K562 (cell line): ENCODE data around the gene NRG2. TPM values are rescaled to one million over a fixed set of nuclear protein-coding genes. Genes with fewer than 3 reads are reported as not detected.
A peak's percentile ranks its signal among the peaks of the same experiment; 100 is the strongest.

ENCODE experiments used
- ATAC-seq: fragments of 200-7000 bp; cut with Tn5 transposase; 3 replicates; pipeline ENCODE4 v1.9.1; 2020; ENCODE audit warnings: moderate library complexity
- BruUV-seq: library from RNA; stranded (reverse); fragments of 400-500 nt; replicated peaks from 2 replicates; lab custom pipeline; 2021; lab: Mats Ljungman, UMichigan
- CTCF ChIA-PET: fragments of 300-600 bp; formaldehyde crosslinking; extraction: SDS; loops from one replicate; lab custom pipeline; 2021; ENCODE audit warnings: low intra/inter-chr PET ratio; lab: Yijun Ruan, JAX
- POLR2A ChIA-PET: fragments of 300-600, 350-650 bp; sonication (Branson Sonifier 250); formaldehyde crosslinking; extraction: SDS; loops from one replicate; lab custom pipeline; 2021; ENCODE audit warnings: antibody characterized with exemption, inconsistent platforms; lab: Yijun Ruan, JAX
- DNase-seq, 4 experiments: peaks; one replicate each; pipeline versions ENCODE4 v3.0.0 to v3.0.0-alpha.2; 2011 to 2018; ENCODE audit warnings: low spot score in 3 of 4, mixed read lengths in 3 of 4; ENCODE audit errors: extremely low read depth in 1 of 4
- FAIRE-seq: peaks from 2 replicates; lab custom pipeline; 2011; peaks lifted over from hg19 to GRCh38; lab: Jason Lieb, UNC
- H2AFZ ChIP-seq: 2 replicates; pipeline ENCODE4 v1.6.0; 2011; ENCODE audit warnings: low read depth, low read length, control low read depth, inconsistent platforms
- H3K27ac ChIP-seq: fragments of 200-600 bp; 3 replicates; pipeline ENCODE4 v1.8.0; 2011; ENCODE audit warnings: low read depth, mild to moderate bottlenecking, control low read depth, inconsistent platforms, low read length, moderate library complexity, mixed read lengths; ENCODE audit errors: extremely low read depth
- H3K27me3 ChIP-seq, 2 experiments: fragments of 300-600 bp in 1 of 2; 2 replicates in 1 of 2; 3 replicates in 1 of 2; pipeline versions ENCODE4 v1.6.0 to v1.8.0; 2011; ENCODE audit warnings: inconsistent platforms in 2 of 2, low read length in 2 of 2, mild to moderate bottlenecking in 1 of 2, mixed read lengths in 1 of 2, moderate library complexity in 1 of 2; ENCODE audit not compliant: control insufficient read depth in 2 of 2, insufficient read depth in 2 of 2
- H3K36me3 ChIP-seq: fragments of 300-600 bp; 3 replicates; pipeline ENCODE4 v1.8.0; 2011; ENCODE audit warnings: mild to moderate bottlenecking, low read length, inconsistent platforms; ENCODE audit not compliant: control insufficient read depth, insufficient read depth
- H3K4me1 ChIP-seq, 2 experiments: fragments of 200-600 bp in 1 of 2; replicated peaks in 1 of 2; 2 replicates in 1 of 2; 3 replicates in 1 of 2; pipeline versions ENCODE4 v1.5.1 to v1.8.0; 2011; ENCODE audit warnings: inconsistent platforms in 2 of 2, low read length in 2 of 2, mild to moderate bottlenecking in 1 of 2, mixed read lengths in 1 of 2, moderate library complexity in 1 of 2; ENCODE audit not compliant: control insufficient read depth in 2 of 2, insufficient read depth in 2 of 2
- H3K4me2 ChIP-seq: 2 replicates; pipeline ENCODE4 v1.6.1; 2011; ENCODE audit warnings: low read length, control low read depth, inconsistent platforms, mixed read lengths; ENCODE audit not compliant: insufficient read depth
- H3K4me3 ChIP-seq: fragments of 200-600 bp; sonication (generic), shearing (Covaris generic); 2 replicates; pipeline ENCODE4 v1.5.1; 2016; ENCODE audit warnings: control low read depth, inconsistent platforms
- H3K79me2 ChIP-seq: fragments of 200-600 bp; 3 replicates; pipeline ENCODE4 v1.8.0; 2011; ENCODE audit warnings: low read length, inconsistent platforms; ENCODE audit not compliant: control insufficient read depth, insufficient read depth
- H3K9ac ChIP-seq, 2 experiments: 2 replicates each; pipeline versions ENCODE4 v1.6.0 to v1.6.1; 2011; ENCODE audit warnings: low read depth in 2 of 2, low read length in 2 of 2, control low read depth in 1 of 2, inconsistent platforms in 1 of 2, mild to moderate bottlenecking in 1 of 2, mixed read lengths in 1 of 2; ENCODE audit not compliant: insufficient read depth in 1 of 2
- H3K9me1 ChIP-seq: one replicate; pipeline ENCODE4 v1.6.0; 2011; ENCODE audit warnings: inconsistent platforms, mild to moderate bottlenecking, low read length, moderate library complexity; ENCODE audit not compliant: control insufficient read depth, insufficient read depth
- H3K9me3 ChIP-seq: replicated peaks from 2 replicates; pipeline ENCODE4 v1.5.1; 2011; ENCODE audit warnings: low read depth, low read length, inconsistent platforms; ENCODE audit not compliant: control insufficient read depth, insufficient read depth
- H4K20me1 ChIP-seq: replicated peaks from 2 replicates; pipeline ENCODE4 v1.6.1; 2011; ENCODE audit warnings: low read length, inconsistent platforms, mixed read lengths; ENCODE audit not compliant: control insufficient read depth, insufficient read depth
- ARNT ChIP-seq, 2 experiments: fragments of 450-650 bp; IDR thresholded peaks; 2 replicates each; pipeline ENCODE4 v1.6.1; 2016; ENCODE audit warnings: mild to moderate bottlenecking in 1 of 2
- MCM5 ChIP-seq: fragments of 450-650 bp; IDR thresholded peaks from 2 replicates; pipeline ENCODE4 v1.6.1; 2016; ENCODE audit warnings: low read depth
- RUNX1 ChIP-seq: sonication (generic); IDR thresholded peaks from 2 replicates; pipeline ENCODE4 v1.6.1; 2016; ENCODE audit warnings: antibody characterized with exemption, low read depth
- SPI1 ChIP-seq: IDR thresholded peaks from 2 replicates; pipeline ENCODE4 v1.6.1; 2011; ENCODE audit warnings: low read depth, low read length, control low read depth, borderline replicate concordance
- ZNF23 ChIP-seq: fragments of 250-450 bp; sonication (Bioruptor Pico); IDR thresholded peaks from 2 replicates; pipeline ENCODE4 v1.4.0; 2020; ENCODE audit warnings: mild to moderate bottlenecking
- ZNF3 ChIP-seq: fragments of 250-450 bp; sonication (Bioruptor Pico); IDR thresholded peaks from 2 replicates; pipeline ENCODE4 v1.5.0; 2021; ENCODE audit warnings: mild to moderate bottlenecking, moderate library complexity
- ZNF347 ChIP-seq: fragments of 450-650 bp; formaldehyde crosslinking; IDR thresholded peaks from 2 replicates; pipeline ENCODE4 v1.4.0; 2020; ENCODE audit warnings: low read depth, mild to moderate bottlenecking, moderate library complexity
- ZNF436 ChIP-seq: fragments of 250-450, 450-650 bp; sonication (Bioruptor Pico); formaldehyde crosslinking; IDR thresholded peaks from 2 replicates; pipeline ENCODE4 v1.7.0; 2020; ENCODE audit warnings: mild to moderate bottlenecking
- WGBS: fragments of 100-300 bp; shearing (Covaris generic); methylation state at CpG from one replicate; pipeline ENCODE4 v1.1.6; 2016; ENCODE audit warnings: low coverage, mixed read lengths; ENCODE audit not compliant: insufficient coverage; ENCODE audit errors: missing lambda C conversion rate; 5-methylcytosine and 5-hydroxymethylcytosine counted together
- in situ Hi-C: fragments of 300-500 bp; cut with MboI; formaldehyde crosslinking; loops from 4 replicates; pipeline ENCODE4 v1.15.0; 2018; ENCODE audit warnings: inconsistent platforms, mixed read lengths
- intact Hi-C: fragments of 100-400 bp; cut with micrococcal nuclease; formaldehyde crosslinking; loops from 2 replicates; pipeline ENCODE4 v1.14.2; 2022
- polyA plus RNA-seq, 8 experiments: library from polyadenylated mRNA; depleted of rRNA in 4 of 8; stranded (reverse) in 5 of 8; unstranded in 3 of 8; fragments of >200 nt; fragmentation: Nextera tagmentation in 2 of 8; fragmentation: Illumina TruSeq in 1 of 8; extraction: Ambion mirVana in 2 of 8; extraction: Trizol in 1 of 8; gene quantifications; 2 replicates each; pipeline versions ENCODE4 v1.2.1 to v1.2.3, GENCODE V29; 2011 to 2014; ENCODE audit warnings: inconsistent platforms in 1 of 8, missing spikeins in 1 of 8
- total RNA-seq, 7 experiments: library from RNA; depleted of rRNA in 6 of 7; stranded (reverse); fragments of >200 nt in 6 of 7; fragmentation: Illumina TruSeq in 2 of 7; extraction: Trizol in 2 of 7; gene quantifications; 2 replicates each; pipeline versions ENCODE4 v1.2.1 to v1.2.3, GENCODE V29; 2011 to 2021; ENCODE audit warnings: low replicate concordance in 1 of 7
- TF ChIP-seq, protein P1 (sequence below): sonication (generic); formaldehyde crosslinking; IDR thresholded peaks from 2 replicates; pipeline ENCODE4 v1.8.0; 2022; ENCODE audit warnings: missing genetic modification reagents, mild to moderate bottlenecking, borderline replicate concordance
- TF ChIP-seq, protein P2 (sequence below): fragments of 250-450 bp; sonication (Bioruptor Pico); IDR thresholded peaks from 2 replicates; pipeline ENCODE4 v1.9.0; 2021; ENCODE audit warnings: mild to moderate bottlenecking
- TF ChIP-seq, protein P3 (sequence below): sonication (generic); formaldehyde crosslinking; IDR thresholded peaks from 2 replicates; pipeline ENCODE4 v1.8.0; 2022; ENCODE audit warnings: missing genetic modification reagents, mild to moderate bottlenecking, moderate library complexity, borderline replicate concordance
- TF ChIP-seq, protein P4 (sequence below), 2 experiments: fragments of 450-650 bp in 1 of 2; sonication (generic) in 1 of 2; formaldehyde crosslinking in 1 of 2; IDR thresholded peaks in 1 of 2; conservative IDR thresholded peaks in 1 of 2; 2 replicates each; pipeline versions ENCODE4 v1.6.1 to v1.8.1; 2016 to 2023; ENCODE audit warnings: mild to moderate bottlenecking in 2 of 2, moderate library complexity in 2 of 2, inconsistent platforms in 1 of 2, missing genetic modification reagents in 1 of 2

Gene NRG2
- total and polyA plus RNA-seq, 9 of the 15 experiments (the other 6 are each of a cell fraction or from before 2014, with no cell fraction given): not detected

DNA sequence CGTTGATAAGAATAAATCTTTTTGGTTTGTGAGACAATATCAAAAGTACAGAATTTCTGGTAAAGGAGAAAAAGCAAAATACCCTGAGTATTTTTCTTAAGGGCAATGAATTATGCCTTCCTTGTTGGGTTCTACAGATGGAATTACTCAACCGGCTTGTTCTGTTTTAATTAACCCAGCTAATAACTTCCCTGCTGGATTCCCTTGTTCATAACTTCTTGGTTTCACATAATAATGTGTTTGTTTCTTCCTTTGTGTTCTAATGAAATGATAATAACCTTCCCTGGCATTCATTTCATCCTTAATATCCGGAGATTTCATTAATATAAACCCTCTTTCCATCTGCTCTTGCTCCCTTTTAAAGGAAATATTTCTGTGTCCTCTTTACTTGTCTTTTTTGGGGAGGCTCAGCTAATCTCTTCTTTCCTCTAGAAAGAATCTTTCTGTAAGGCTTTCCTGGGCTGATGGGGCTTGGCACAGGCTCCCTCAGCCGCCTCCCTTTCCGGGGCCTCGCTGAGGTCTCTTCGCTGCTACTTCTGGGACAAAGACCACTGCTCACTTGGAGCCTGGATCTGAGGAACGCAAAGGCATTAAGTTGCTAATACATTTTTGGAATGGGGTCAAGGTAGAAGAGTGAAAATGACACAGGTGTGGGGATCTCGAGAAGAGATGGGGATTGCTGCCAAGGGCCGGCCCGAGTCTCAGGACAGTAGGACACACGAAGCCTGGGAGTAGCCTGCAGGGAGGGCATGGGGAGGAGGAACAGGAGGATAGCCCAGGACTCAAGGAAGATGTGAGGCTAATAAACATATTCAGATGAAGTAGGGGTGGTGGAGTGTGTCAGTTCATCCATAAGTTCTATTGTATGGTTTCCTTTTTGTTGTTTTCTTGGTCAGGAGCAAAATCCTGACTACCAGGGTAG is 118.5 kb downstream of the NRG2 start:
- FAIRE-seq (no peak), DNase-seq (peak in 1 of 4 experiments; percentile 2), ATAC-seq (no peak)
- Histone ChIP-seq H3K27ac (no peak overlapping the region), H2AFZ (no peak overlapping the region), H3K9me1 (no peaks in the 10 kb centered on the region), H3K36me3 (no peaks in the 10 kb centered on the region), H3K4me3 (no peak overlapping the region), H3K27me3 (peaks cover under 1 to 38% of the 10 kb centered on the region in 2 experiments), H3K79me2 (no peaks in the 10 kb centered on the region), H3K9me3 (no peaks in the 10 kb centered on the region), H3K9ac (no peak overlapping the region), H4K20me1 (no peaks in the 10 kb centered on the region), H3K4me1 (no peaks in the 10 kb centered on the region), H3K4me2 (no peak overlapping the region)
- no TSS peak for BruUV-seq
- in situ Hi-C loops: no loop called here
- CTCF ChIA-PET: no interaction called here
- intact Hi-C loops: no loop called here
- POLR2A ChIA-PET: interaction anchor here (0.6 to 1.3 kb wide), 3 partner anchors 10 to 133 kb away, joined by 3 read pairs; no protein-coding TSS in a partner anchor
- WGBS: 0% methylated on average over 12 of the region's 12 CpGs
- TF ChIP-seq MCM5: no peak
- no peak for TF ChIP-seq ZNF347 (CRISPR knock-in tag)
- no peak for TF ChIP-seq RUNX1
- TF ChIP-seq, protein P1, sequence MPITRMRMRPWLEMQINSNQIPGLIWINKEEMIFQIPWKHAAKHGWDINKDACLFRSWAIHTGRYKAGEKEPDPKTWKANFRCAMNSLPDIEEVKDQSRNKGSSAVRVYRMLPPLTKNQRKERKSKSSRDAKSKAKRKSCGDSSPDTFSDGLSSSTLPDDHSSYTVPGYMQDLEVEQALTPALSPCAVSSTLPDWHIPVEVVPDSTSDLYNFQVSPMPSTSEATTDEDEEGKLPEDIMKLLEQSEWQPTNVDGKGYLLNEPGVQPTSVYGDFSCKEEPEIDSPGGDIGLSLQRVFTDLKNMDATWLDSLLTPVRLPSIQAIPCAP (CRISPR knock-in tag): no peak
- no peak for TF ChIP-seq SPI1
- TF ChIP-seq ZNF3 (CRISPR knock-in tag): no peak
- TF ChIP-seq, protein P2, sequence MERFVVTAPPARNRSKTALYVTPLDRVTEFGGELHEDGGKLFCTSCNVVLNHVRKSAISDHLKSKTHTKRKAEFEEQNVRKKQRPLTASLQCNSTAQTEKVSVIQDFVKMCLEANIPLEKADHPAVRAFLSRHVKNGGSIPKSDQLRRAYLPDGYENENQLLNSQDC (CRISPR knock-in tag): no peak
- no peak for TF ChIP-seq ARNT (IDR thresholded peaks at IDR 0.05)
- TF ChIP-seq, protein P3, sequence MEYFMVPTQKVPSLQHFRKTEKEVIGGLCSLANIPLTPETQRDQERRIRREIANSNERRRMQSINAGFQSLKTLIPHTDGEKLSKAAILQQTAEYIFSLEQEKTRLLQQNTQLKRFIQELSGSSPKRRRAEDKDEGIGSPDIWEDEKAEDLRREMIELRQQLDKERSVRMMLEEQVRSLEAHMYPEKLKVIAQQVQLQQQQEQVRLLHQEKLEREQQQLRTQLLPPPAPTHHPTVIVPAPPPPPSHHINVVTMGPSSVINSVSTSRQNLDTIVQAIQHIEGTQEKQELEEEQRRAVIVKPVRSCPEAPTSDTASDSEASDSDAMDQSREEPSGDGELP (CRISPR knock-in tag): no peak
- TF ChIP-seq ZNF23: no peak
- TF ChIP-seq, protein P4, sequence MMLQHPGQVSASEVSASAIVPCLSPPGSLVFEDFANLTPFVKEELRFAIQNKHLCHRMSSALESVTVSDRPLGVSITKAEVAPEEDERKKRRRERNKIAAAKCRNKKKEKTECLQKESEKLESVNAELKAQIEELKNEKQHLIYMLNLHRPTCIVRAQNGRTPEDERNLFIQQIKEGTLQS (IDR thresholded peaks at IDR 0.05): no peak
- TF ChIP-seq, protein P4 (CRISPR knock-in tag; conservative IDR thresholded peaks at IDR 0.05): no peak
- no peak for TF ChIP-seq ZNF436
